ENCODE data around the gene CLDN9.

DNA sequence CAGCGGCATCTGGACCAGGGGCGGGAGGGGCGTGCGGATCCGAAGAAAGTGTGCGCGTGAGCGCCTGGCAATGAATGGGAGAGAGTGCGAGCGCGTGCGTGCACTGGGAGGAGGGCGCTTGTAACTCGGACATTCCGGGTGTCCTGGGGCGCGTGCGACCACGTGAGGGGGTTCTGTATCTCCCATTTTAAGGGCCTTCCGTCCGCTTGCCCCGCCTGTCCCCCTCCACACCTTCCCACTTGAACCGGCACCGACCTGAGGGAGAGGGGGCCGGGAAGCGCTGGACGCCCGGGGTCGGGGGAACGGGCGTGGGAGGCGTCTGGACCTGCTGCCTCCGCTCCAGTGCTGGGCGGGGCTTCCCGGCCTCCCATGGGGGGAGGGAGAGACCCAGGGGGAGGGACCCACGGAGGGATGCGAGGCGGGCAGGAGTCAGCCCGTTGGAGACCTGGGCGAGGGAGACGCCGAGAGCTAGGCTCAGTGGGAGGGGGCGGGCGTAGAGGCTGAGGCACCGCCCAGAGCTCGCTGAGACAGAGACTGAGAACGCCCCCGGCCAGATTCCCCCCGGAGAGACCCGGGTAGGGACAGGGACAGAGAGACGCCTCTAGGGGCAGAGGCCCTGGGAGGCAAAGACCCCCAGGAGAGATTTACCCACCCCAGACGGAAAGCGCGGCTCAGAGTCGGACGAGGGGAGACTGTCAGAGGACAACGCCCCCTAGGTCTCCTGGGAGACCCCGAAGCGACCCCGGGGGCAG lies 48.8 kb upstream of the CLDN9 start, which contains the start of gene KREMEN2:
- TF ChIP-seq, protein P1, sequence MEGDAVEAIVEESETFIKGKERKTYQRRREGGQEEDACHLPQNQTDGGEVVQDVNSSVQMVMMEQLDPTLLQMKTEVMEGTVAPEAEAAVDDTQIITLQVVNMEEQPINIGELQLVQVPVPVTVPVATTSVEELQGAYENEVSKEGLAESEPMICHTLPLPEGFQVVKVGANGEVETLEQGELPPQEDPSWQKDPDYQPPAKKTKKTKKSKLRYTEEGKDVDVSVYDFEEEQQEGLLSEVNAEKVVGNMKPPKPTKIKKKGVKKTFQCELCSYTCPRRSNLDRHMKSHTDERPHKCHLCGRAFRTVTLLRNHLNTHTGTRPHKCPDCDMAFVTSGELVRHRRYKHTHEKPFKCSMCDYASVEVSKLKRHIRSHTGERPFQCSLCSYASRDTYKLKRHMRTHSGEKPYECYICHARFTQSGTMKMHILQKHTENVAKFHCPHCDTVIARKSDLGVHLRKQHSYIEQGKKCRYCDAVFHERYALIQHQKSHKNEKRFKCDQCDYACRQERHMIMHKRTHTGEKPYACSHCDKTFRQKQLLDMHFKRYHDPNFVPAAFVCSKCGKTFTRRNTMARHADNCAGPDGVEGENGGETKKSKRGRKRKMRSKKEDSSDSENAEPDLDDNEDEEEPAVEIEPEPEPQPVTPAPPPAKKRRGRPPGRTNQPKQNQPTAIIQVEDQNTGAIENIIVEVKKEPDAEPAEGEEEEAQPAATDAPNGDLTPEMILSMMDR (IDR thresholded peaks at IDR 0.05): no peak
- TF ChIP-seq POLR2A (IDR thresholded peaks at IDR 0.05): no peak

Data from heart left ventricle (tissue), 13 donors.